ENCODE measurements around the gene MT1A. TPM values are rescaled to one million over a fixed set of nuclear protein-coding genes. Genes with fewer than 3 reads are reported as not detected.

MT1A gene
- total and polyA plus RNA-seq, 2 of the 8 experiments (the other 6 are each of a cell fraction or from before 2014, with no cell fraction given): not detected

DNA sequence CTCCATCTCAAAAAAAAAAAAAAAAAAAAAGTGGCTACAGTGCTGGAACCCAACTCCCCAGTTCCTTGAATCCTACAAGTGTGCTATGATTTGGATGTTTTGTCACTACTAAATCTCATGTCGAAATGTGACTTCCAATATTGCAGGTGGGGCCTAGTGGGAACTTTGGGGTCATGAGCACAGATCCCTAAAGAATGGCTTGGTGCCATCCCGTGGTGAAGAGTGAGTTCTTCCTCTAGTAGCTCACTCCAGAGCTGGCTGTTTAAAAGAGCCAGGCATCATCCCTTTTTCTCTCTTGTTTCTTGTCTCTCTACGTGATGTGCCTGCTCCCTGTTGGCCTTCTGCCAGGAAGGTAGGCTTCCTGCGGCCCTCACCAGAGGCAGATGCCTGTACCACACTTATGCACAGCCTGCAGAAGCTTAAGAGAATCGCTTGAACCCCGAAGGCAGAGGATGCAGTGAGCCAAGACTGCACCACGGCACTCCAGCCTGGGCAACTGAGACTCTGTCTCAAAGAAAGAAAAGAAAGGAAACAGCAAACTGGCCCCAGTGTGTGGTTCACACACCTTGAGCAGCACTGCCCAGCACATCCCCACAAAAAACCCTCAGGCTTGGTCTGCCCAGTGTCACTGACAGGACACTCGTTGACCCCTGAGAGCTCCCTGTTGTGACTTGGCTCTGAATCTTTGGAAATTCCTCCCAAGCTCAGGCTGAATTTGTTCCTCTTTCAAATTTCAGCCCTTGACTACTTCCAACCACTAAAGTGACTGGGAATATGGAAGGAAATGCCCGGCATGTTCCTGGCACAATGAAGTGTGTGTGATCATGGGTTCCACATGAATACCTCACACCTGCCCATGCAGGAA, 9.7 kb upstream of the MT1A start:
- Histone ChIP-seq H4K20me1 (replicated peaks in 1 of 2; ENCODE audit: control insufficient read depth in 1 of 2, insufficient read depth in 2 of 2, low read length in 2 of 2) (peaks cover 6 to 19% of the 10 kb centered on the region in 2 experiments), H3K79me2 (ENCODE audit: control insufficient read depth in 1 of 2, insufficient read depth in 2 of 2, low read length in 2 of 2) (no peaks in the 10 kb centered on the region), H3K14ac (ENCODE audit: insufficient read length) (no peak overlapping the region), H4K8ac (ENCODE audit: extremely low read depth, insufficient read depth, low read length) (no peak overlapping the region; the same call in 1 of the 2 replicates), H3K9me3 (ENCODE audit: insufficient read depth in 2 of 2, low read depth in 1 of 2, low read length in 1 of 2) (no peaks in the 10 kb centered on the region), H2BK120ac (replicated peaks; ENCODE audit: low read depth, low read length) (no peak overlapping the region), H2BK5ac (ENCODE audit: low read depth, low read length) (no peak overlapping the region), H3K23ac (ENCODE audit: insufficient read length) (no peak overlapping the region), H3K4me3 (ENCODE audit: extremely low read depth in 1 of 4, insufficient read depth in 2 of 4, low read depth in 3 of 4, low read length in 4 of 4) (no peak overlapping the region), H2BK15ac (ENCODE audit: low read length) (no peak overlapping the region), H2BK20ac (ENCODE audit: low read length) (no peak overlapping the region), H3K27ac (ENCODE audit: low read depth, low read length) (no peak overlapping the region), H3K18ac (ENCODE audit: extremely low read depth, low read length) (no peak overlapping the region), H4K5ac (ENCODE audit: insufficient read length, low read depth, low read length) (no peak overlapping the region), H4K91ac (replicated peaks; ENCODE audit: insufficient read length, low read length) (no peak overlapping the region), H3K23me2 (ENCODE audit: low read depth, low read length) (peaks cover 9% of the 10 kb centered on the region; the same call in 1 of the 2 replicates), H2AFZ (ENCODE audit: low read length) (no peak overlapping the region), H3K4me2 (ENCODE audit: insufficient read depth in 1 of 2, low read depth in 2 of 2, low read length in 2 of 2) (no peak overlapping the region), H3K4ac (replicated peaks; ENCODE audit: insufficient read length, low read depth, low read length) (no peak overlapping the region), H3K56ac (replicated peaks; ENCODE audit: insufficient read length, low read depth, low read length) (no peak overlapping the region), H2BK12ac (ENCODE audit: low read depth, low read length) (0 out of 2 replicates have a peak overlapping the region, but pooled peaks have one; percentile 44), H3K36me3 (ENCODE audit: control insufficient read depth in 2 of 4, insufficient read depth in 4 of 4, low read length in 3 of 4) (no peaks in the 10 kb centered on the region), H2AK5ac (ENCODE audit: low read depth, low read length) (no peak overlapping the region), H3K27me3 (replicated peaks in 1 of 4; ENCODE audit: control insufficient read depth in 3 of 4, extremely low read depth in 1 of 4, insufficient read depth in 3 of 4, low read length in 3 of 4) (peaks cover 83 to 96% (median 95%) of the 10 kb centered on the region in 4 experiments), H3K79me1 (ENCODE audit: low read depth, low read length) (no peaks in the 10 kb centered on the region), H3K4me1 (replicated peaks in 1 of 4; ENCODE audit: control insufficient read depth in 3 of 4, insufficient read depth in 4 of 4, low read length in 3 of 4) (peaks cover 0 to 18% (median 13%) of the 10 kb centered on the region in 4 experiments; a peak in 6 of 7 replicates), H3K9ac (replicated peaks in 1 of 4; ENCODE audit: extremely low read depth in 1 of 4, low read depth in 3 of 4, low read length in 3 of 4) (no peak overlapping the region)
- FAIRE-seq (no peak), DNase-seq (ENCODE audit: low read depth in 1 of 2, low spot score in 2 of 2) (no peak)
- ChIA-PET CTCF (ENCODE audit: partially characterized antibody) (interaction anchor here (0.7 to 3.2 kb wide), 8 partner anchors 11 to 115 kb away, joined by 3 to 13 read pairs (median 4); partner anchors contain the start of gene MT1G), POLR2A (ENCODE audit: partially characterized antibody) (interaction anchor here (0.7 to 1.8 kb wide), 7 partner anchors 9 to 47 kb away, joined by 3 to 6 read pairs (median 3); partner anchors contain the start of genes MT1H and MT2A)
- WGBS, 2 experiments (ENCODE audit: extremely low coverage in 1 of 2, insufficient coverage in 1 of 2, insufficient read length in 1 of 2, insufficient replicate concordance in 2 of 2, low coverage in 1 of 2, low lambda C conversion rate in 2 of 2, missing lambda C conversion rate in 1 of 2): 72% methylated on average over 9 of the region's 9 CpGs; no CpG with 5 or more reads in 1 of the 2 experiments
- TF ChIP-seq, protein P1, sequence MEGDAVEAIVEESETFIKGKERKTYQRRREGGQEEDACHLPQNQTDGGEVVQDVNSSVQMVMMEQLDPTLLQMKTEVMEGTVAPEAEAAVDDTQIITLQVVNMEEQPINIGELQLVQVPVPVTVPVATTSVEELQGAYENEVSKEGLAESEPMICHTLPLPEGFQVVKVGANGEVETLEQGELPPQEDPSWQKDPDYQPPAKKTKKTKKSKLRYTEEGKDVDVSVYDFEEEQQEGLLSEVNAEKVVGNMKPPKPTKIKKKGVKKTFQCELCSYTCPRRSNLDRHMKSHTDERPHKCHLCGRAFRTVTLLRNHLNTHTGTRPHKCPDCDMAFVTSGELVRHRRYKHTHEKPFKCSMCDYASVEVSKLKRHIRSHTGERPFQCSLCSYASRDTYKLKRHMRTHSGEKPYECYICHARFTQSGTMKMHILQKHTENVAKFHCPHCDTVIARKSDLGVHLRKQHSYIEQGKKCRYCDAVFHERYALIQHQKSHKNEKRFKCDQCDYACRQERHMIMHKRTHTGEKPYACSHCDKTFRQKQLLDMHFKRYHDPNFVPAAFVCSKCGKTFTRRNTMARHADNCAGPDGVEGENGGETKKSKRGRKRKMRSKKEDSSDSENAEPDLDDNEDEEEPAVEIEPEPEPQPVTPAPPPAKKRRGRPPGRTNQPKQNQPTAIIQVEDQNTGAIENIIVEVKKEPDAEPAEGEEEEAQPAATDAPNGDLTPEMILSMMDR (IDR thresholded peaks at IDR 0.05; ENCODE audit: control extremely low read depth in 1 of 3, insufficient read depth in 1 of 3, low read depth in 1 of 3, low read length in 3 of 3): peak in 1 of 3 experiments; percentile 11; a peak in 1 of 4 replicates
- no peak for TF ChIP-seq CREB1 (IDR thresholded peaks at IDR 0.05)
- TF ChIP-seq BACH1 (IDR thresholded peaks at IDR 0.05; ENCODE audit: low read length): no peak
- no peak for TF ChIP-seq EGR1 (IDR thresholded peaks at IDR 0.05; ENCODE audit: borderline replicate concordance, low read depth, low read length)
- no peak for TF ChIP-seq ASH2L (IDR thresholded peaks at IDR 0.05; ENCODE audit: low read length)
- no peak for TF ChIP-seq ZNF274 (IDR thresholded peaks at IDR 0.05; ENCODE audit: borderline replicate concordance, extremely low read depth, low read length)
- no peak for TF ChIP-seq POU5F1 (IDR thresholded peaks at IDR 0.05; ENCODE audit: low read depth, low read length)
- TF ChIP-seq HDAC6 (IDR thresholded peaks at IDR 0.05; ENCODE audit: low read depth, low read length): no peak
- no peak for TF ChIP-seq RNF2 (IDR thresholded peaks at IDR 0.05; ENCODE audit: borderline replicate concordance, low read depth, low read length, missing control alignments, poor library complexity, severe bottlenecking)

All from H1 (cell line).